Muscle layer of duodenum (tissue), 2 donors: ENCODE measurements around the gene APOO.

Experiments used
- H3K27ac ChIP-seq: one replicate; pipeline ENCODE4 v1.7.0; 2013; ENCODE audit warnings: mild to moderate bottlenecking, low read length
- H3K27me3 ChIP-seq: one replicate; pipeline ENCODE4 v1.7.0; 2013; ENCODE audit warnings: low read depth, mild to moderate bottlenecking, control low read depth, low read length
- H3K36me3 ChIP-seq, 2 donors: one replicate each; pipeline ENCODE4 v1.7.0; 2013; ENCODE audit warnings: low read length in 2 of 2, control low read depth in 1 of 2, mild to moderate bottlenecking in 1 of 2; ENCODE audit not compliant: insufficient read depth in 2 of 2, control insufficient read depth in 1 of 2
- H3K4me1 ChIP-seq, 2 donors: one replicate each; pipeline ENCODE4 v1.7.0; 2013; ENCODE audit warnings: low read length in 2 of 2, mild to moderate bottlenecking in 2 of 2, control low read depth in 1 of 2, moderate library complexity in 1 of 2; ENCODE audit not compliant: insufficient read depth in 2 of 2, control insufficient read depth in 1 of 2
- H3K4me3 ChIP-seq, 2 donors: one replicate each; pipeline ENCODE4 v1.7.0; 2013; ENCODE audit warnings: low read length in 2 of 2, low read depth in 1 of 2, mild to moderate bottlenecking in 1 of 2
- H3K9me3 ChIP-seq, 2 donors: one replicate each; pipeline ENCODE4 v1.7.0; 2013; ENCODE audit warnings: low read length in 2 of 2, control low read depth in 1 of 2, mild to moderate bottlenecking in 1 of 2; ENCODE audit not compliant: control insufficient read depth in 1 of 2
- donor health status: healthy.

Gene APOO

GRCh38 chrX:23828881-23829280, 78.9 kb downstream of the APOO start:
- H3K27ac ChIP-seq, result no peak overlapping the region
- no peak overlapping the region for H3K4me3 ChIP-seq
- H3K9me3 ChIP-seq, result no peaks in the 10 kb centered on the region
- H3K36me3 ChIP-seq, result no peaks in the 10 kb centered on the region
- H3K27me3 ChIP-seq, result no peaks in the 10 kb centered on the region
- no peaks in the 10 kb centered on the region for H3K4me1 ChIP-seq

GRCh38 chrX:23826653-23827052, 81.1 kb downstream of the APOO start:
- Histone ChIP-seq H3K9me3 (no peaks in the 10 kb centered on the region), H3K27me3 (no peaks in the 10 kb centered on the region), H3K4me1 (no peaks in the 10 kb centered on the region), H3K4me3 (no peak overlapping the region), H3K36me3 (no peaks in the 10 kb centered on the region), H3K27ac (no peak overlapping the region)

- Histone ChIP-seq H3K27ac (no peak overlapping the region), H3K27me3 (no peaks in the 10 kb centered on the region), H3K4me3 (no peak overlapping the region), H3K9me3 (no peaks in the 10 kb centered on the region), H3K36me3 (no peaks in the 10 kb centered on the region), H3K4me1 (no peaks in the 10 kb centered on the region)
Observed at GRCh38 chrX:23826216-23826615, 81.5 kb downstream of the APOO start.

GRCh38 chrX:23825675-23826074, 82.1 kb downstream of the APOO start:
- Histone ChIP-seq H3K4me1 (no peaks in the 10 kb centered on the region), H3K36me3 (no peaks in the 10 kb centered on the region), H3K27me3 (no peaks in the 10 kb centered on the region), H3K4me3 (no peak overlapping the region), H3K9me3 (no peaks in the 10 kb centered on the region), H3K27ac (no peak overlapping the region)

- Histone ChIP-seq H3K27ac (no peak overlapping the region), H3K4me1 (no peaks in the 10 kb centered on the region), H3K27me3 (no peaks in the 10 kb centered on the region), H3K9me3 (no peaks in the 10 kb centered on the region), H3K4me3 (no peak overlapping the region), H3K36me3 (no peaks in the 10 kb centered on the region)
Observed at GRCh38 chrX:23822841-23823240, 84.9 kb downstream of the APOO start.

GRCh38 chrX:23822397-23822796, 85.3 kb downstream of the APOO start:
- no peak overlapping the region for H3K4me3 ChIP-seq
- no peaks in the 10 kb centered on the region for H3K4me1 ChIP-seq
- H3K27ac ChIP-seq, result no peak overlapping the region
- no peaks in the 10 kb centered on the region for H3K9me3 ChIP-seq
- no peaks in the 10 kb centered on the region for H3K27me3 ChIP-seq
- no peaks in the 10 kb centered on the region for H3K36me3 ChIP-seq

GRCh38 chrX:23821847-23822246, 85.9 kb downstream of the APOO start:
- Histone ChIP-seq H3K4me1 (no peaks in the 10 kb centered on the region), H3K9me3 (no peaks in the 10 kb centered on the region), H3K27me3 (no peaks in the 10 kb centered on the region), H3K27ac (no peak overlapping the region), H3K36me3 (no peaks in the 10 kb centered on the region), H3K4me3 (no peak overlapping the region)

GRCh38 chrX:23820235-23820782, 87.4 kb downstream of the APOO start:
- Histone ChIP-seq H3K4me1 (no peaks in the 10 kb centered on the region), H3K27me3 (no peaks in the 10 kb centered on the region), H3K36me3 (no peaks in the 10 kb centered on the region), H3K9me3 (no peaks in the 10 kb centered on the region), H3K27ac (no peak overlapping the region), H3K4me3 (no peak overlapping the region)

- H3K4me1 ChIP-seq, result no peaks in the 10 kb centered on the region
- no peaks in the 10 kb centered on the region for H3K27me3 ChIP-seq
- H3K4me3 ChIP-seq, result no peak overlapping the region
- no peaks in the 10 kb centered on the region for H3K9me3 ChIP-seq
- H3K27ac ChIP-seq, result no peak overlapping the region
- no peaks in the 10 kb centered on the region for H3K36me3 ChIP-seq
Observed at GRCh38 chrX:23819385-23820234, 88.1 kb downstream of the APOO start.

- no peaks in the 10 kb centered on the region for H3K9me3 ChIP-seq
- H3K27ac ChIP-seq, result no peak overlapping the region
- H3K4me1 ChIP-seq, result no peaks in the 10 kb centered on the region
- no peak overlapping the region for H3K4me3 ChIP-seq
- H3K27me3 ChIP-seq, result no peaks in the 10 kb centered on the region
- H3K36me3 ChIP-seq, result no peaks in the 10 kb centered on the region
Observed at GRCh38 chrX:23817979-23818336, 89.8 kb downstream of the APOO start.

- no peaks in the 10 kb centered on the region for H3K27me3 ChIP-seq
- no peak overlapping the region for H3K27ac ChIP-seq
- no peaks in the 10 kb centered on the region for H3K36me3 ChIP-seq
- no peaks in the 10 kb centered on the region for H3K9me3 ChIP-seq
- H3K4me1 ChIP-seq, result no peaks in the 10 kb centered on the region
- no peak overlapping the region for H3K4me3 ChIP-seq
Observed at GRCh38 chrX:23816179-23816578, 91.6 kb downstream of the APOO start.

- H3K9me3 ChIP-seq, result no peaks in the 10 kb centered on the region
- H3K4me1 ChIP-seq, result no peaks in the 10 kb centered on the region
- no peak overlapping the region for H3K4me3 ChIP-seq
- no peak overlapping the region for H3K27ac ChIP-seq
- no peaks in the 10 kb centered on the region for H3K27me3 ChIP-seq
- H3K36me3 ChIP-seq, result no peaks in the 10 kb centered on the region
Observed at GRCh38 chrX:23815376-23815775, 92.4 kb downstream of the APOO start.
